ENCODE results near the gene SAT1. TPM values are rescaled to one million over a fixed set of nuclear protein-coding genes. Genes with fewer than 3 reads are reported as not detected.

SAT1 gene
- total and polyA plus RNA-seq, 2 of the 13 experiments (the other 11 are each of a cell fraction or from before 2014, with no cell fraction given), result 216 to 1,243 TPM

- no peak for TF ChIP-seq ZNF235 (CRISPR knock-in tag; IDR thresholded peaks at IDR 0.05; ENCODE audit: borderline replicate concordance)
- no peak for TF ChIP-seq ZNF737 (CRISPR knock-in tag; IDR thresholded peaks at IDR 0.05; ENCODE audit: borderline replicate concordance)
- TF ChIP-seq CREB1 (IDR thresholded peaks at IDR 0.05), result 0 out of 2 replicates have a peak, but pooled peaks have one; percentile 32
- TF ChIP-seq CREB1 (CRISPR knock-in tag; IDR thresholded peaks at IDR 0.05), result peak; percentile 88
- TF ChIP-seq SP140L (CRISPR knock-in tag; IDR thresholded peaks at IDR 0.05; ENCODE audit: borderline replicate concordance), result 0 out of 2 replicates have a peak, but pooled peaks have one; percentile 74
- no peak for TF ChIP-seq MATR3 (CRISPR knock-in tag; IDR thresholded peaks at IDR 0.05)
- TF ChIP-seq KLF16 (CRISPR knock-in tag; IDR thresholded peaks at IDR 0.05), result peak in 1 of 2 experiments; percentile 74; a peak in 2 of 4 replicates
- peak; percentile 34 for TF ChIP-seq PAXIP1 (CRISPR knock-in tag; conservative IDR thresholded peaks at IDR 0.05)
- peak; percentile 57; the same call in 1 of the 2 replicates for TF ChIP-seq MXD3 (CRISPR knock-in tag; IDR thresholded peaks at IDR 0.05)
- no peak for TF ChIP-seq ZNF34 (CRISPR knock-in tag; IDR thresholded peaks at IDR 0.05; ENCODE audit: borderline replicate concordance)
- no peak for TF ChIP-seq ZNF839 (CRISPR knock-in tag; IDR thresholded peaks at IDR 0.05; ENCODE audit: borderline replicate concordance)
- no peak for TF ChIP-seq MTERF4 (CRISPR knock-in tag; IDR thresholded peaks at IDR 0.05)
- TF ChIP-seq ATAD3A (CRISPR knock-in tag; IDR thresholded peaks at IDR 0.05), result no peak
- no peak for TF ChIP-seq ZBTB37 (CRISPR knock-in tag; IDR thresholded peaks at IDR 0.05)
- no peak for TF ChIP-seq BATF2 (CRISPR knock-in tag; IDR thresholded peaks at IDR 0.05)
- TF ChIP-seq ZNF530 (CRISPR knock-in tag; IDR thresholded peaks at IDR 0.05; ENCODE audit: low read depth), result no peak
- peak; percentile 80; the same call in 1 of the 2 replicates for TF ChIP-seq ETV5 (CRISPR knock-in tag; IDR thresholded peaks at IDR 0.05; ENCODE audit: borderline replicate concordance)
- no peak for TF ChIP-seq RFXAP (CRISPR knock-in tag; IDR thresholded peaks at IDR 0.05; ENCODE audit: borderline replicate concordance)
- peak; percentile 40; the same call in 1 of the 2 replicates for TF ChIP-seq ZFX (CRISPR knock-in tag; IDR thresholded peaks at IDR 0.05; ENCODE audit: low read depth)
- TF ChIP-seq MTF2 (CRISPR knock-in tag; IDR thresholded peaks at IDR 0.05; ENCODE audit: borderline replicate concordance), result no peak
- 0 out of 2 replicates have a peak, but pooled peaks have one; percentile 20 for TF ChIP-seq CBX5 (CRISPR knock-in tag; IDR thresholded peaks at IDR 0.05; ENCODE audit: borderline replicate concordance)
- no peak for TF ChIP-seq SCMH1 (CRISPR knock-in tag; IDR thresholded peaks at IDR 0.05; ENCODE audit: borderline replicate concordance)
Measured at GRCh38 chrX:23782863-23783588, at the start of gene SAT1 (continued).

Measured in HepG2 (cell line).